Activated naive CD8-positive, alpha-beta T cell treated with anti-CD3 and anti-CD28 coated beads for 36 hours (primary cell): ENCODE results near the gene PSMB3. TPM values are rescaled to one million over a fixed set of nuclear protein-coding genes. Genes with fewer than 3 reads are reported as not detected.
A peak's percentile ranks its signal among the peaks of the same experiment; 100 is the strongest.

Experiments used
- DNase-seq: peaks from one replicate; pipeline ENCODE4 v3.0.0; 2021
- H3K27ac Mint-ChIP-seq: one replicate; pipeline ENCODE4 v1.8.0; 2022; ENCODE audit warnings: mild to moderate bottlenecking, moderate library complexity, mixed read lengths
- H3K27me3 Mint-ChIP-seq: one replicate; pipeline ENCODE4 v1.8.0; 2022; ENCODE audit warnings: mild to moderate bottlenecking, mixed read lengths
- H3K36me3 Mint-ChIP-seq: one replicate; pipeline ENCODE4 v1.8.0; 2021; ENCODE audit warnings: mild to moderate bottlenecking, mixed read lengths
- H3K4me1 Mint-ChIP-seq: one replicate; pipeline ENCODE4 v1.8.0; 2021; ENCODE audit warnings: mixed read lengths
- H3K4me3 Mint-ChIP-seq: one replicate; pipeline ENCODE4 v1.8.0; 2022; ENCODE audit warnings: mild to moderate bottlenecking, moderate library complexity, mixed read lengths
- H3K9me3 Mint-ChIP-seq: one replicate; pipeline ENCODE4 v1.8.0; 2022; ENCODE audit warnings: mixed read lengths
- total RNA-seq, 2 experiments: library from RNA; stranded (reverse); gene quantifications; one replicate each; pipeline ENCODE4 v1.2.3, GENCODE V29; 2021

Gene PSMB3
- total RNA-seq, result 100 to 1,000 TPM; 284 to 288 TPM

GRCh38 chr17:38752308-38753070 lies at the start of gene PSMB3:
Gene PSMB3 (plus strand): TSS chr17:38752741. CDS start chr17:38752827, 86 bp downstream.
- peak within 1 kb of the TSS; percentile 98 for H3K4me3 Mint-ChIP-seq
- H3K4me1 Mint-ChIP-seq, result peaks cover 39% of the 10 kb centered on the region
- H3K9me3 Mint-ChIP-seq, result peaks cover 1% of the 10 kb centered on the region
- DNase-seq, result peak; percentile 97
- peaks cover 36% of the 10 kb centered on the region for H3K27me3 Mint-ChIP-seq
- peaks cover 23% of the 10 kb centered on the region for H3K36me3 Mint-ChIP-seq
- H3K27ac Mint-ChIP-seq, result peak within 1 kb of the TSS; percentile 97

- H3K9me3 Mint-ChIP-seq, result peaks cover 4% of the 10 kb centered on the region
- H3K4me1 Mint-ChIP-seq, result peaks cover 42% of the 10 kb centered on the region
- H3K27ac Mint-ChIP-seq, result peak overlapping the region; percentile 100
- no peak for DNase-seq
- H3K36me3 Mint-ChIP-seq, result peaks cover 35% of the 10 kb centered on the region
- H3K4me3 Mint-ChIP-seq, result peak overlapping the region; percentile 96
- H3K27me3 Mint-ChIP-seq, result no peaks in the 10 kb centered on the region
These were observed 49.4 kb upstream of the PSMB3 start for GRCh38 chr17:38702916-38703741.

DNA sequence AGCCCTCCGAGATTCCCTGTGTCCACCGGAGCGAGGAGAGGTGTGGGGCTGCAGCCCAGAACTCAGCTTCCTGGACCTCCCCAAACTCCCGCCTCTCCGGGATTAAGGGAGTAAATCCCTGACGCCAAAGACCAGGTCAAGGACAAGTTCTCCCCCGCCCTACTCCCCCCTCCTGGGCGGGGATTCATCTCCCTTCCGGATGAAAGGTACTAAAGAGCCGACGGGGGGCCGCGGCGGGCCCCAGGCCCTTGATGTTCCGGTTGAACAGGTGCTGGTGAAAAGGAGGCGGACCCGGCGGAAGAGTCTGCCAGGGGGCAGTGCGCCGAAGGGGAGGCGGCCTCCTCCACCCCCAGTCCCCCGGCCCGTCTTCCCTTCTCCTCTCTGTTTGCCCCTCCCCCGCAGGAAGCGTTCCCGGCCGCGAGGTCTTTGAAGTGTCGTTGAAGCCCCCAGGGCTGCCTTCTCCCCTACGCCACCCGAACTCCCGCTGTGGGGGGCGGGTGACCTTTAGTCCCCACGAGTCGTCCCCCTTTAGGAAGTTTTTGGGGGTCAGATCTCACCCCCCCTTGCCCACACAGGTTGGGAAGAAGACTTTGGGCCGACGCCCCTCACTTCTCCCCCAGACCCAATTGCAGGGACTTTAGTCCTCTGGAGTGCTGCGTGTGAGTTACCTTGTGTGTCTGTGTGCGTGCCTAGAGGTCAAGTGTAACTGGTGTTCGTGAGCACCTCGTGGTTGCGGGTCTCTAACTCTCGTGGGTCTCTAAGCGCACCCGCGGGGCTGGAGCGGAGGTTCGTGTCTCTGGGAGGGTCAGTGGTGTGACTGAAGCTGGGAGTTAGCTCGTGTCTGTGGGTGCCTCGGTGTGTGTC lies 48.6 kb upstream of the PSMB3 start:
- Mint-ChIP-seq H3K9me3 (peaks cover 4% of the 10 kb centered on the region), H3K27me3 (no peaks in the 10 kb centered on the region), H3K36me3 (peaks cover 37% of the 10 kb centered on the region), H3K4me1 (peaks cover 45% of the 10 kb centered on the region), H3K4me3 (peak overlapping the region; percentile 96), H3K27ac (peak overlapping the region; percentile 100)
- peak; percentile 87 for DNase-seq

DNA sequence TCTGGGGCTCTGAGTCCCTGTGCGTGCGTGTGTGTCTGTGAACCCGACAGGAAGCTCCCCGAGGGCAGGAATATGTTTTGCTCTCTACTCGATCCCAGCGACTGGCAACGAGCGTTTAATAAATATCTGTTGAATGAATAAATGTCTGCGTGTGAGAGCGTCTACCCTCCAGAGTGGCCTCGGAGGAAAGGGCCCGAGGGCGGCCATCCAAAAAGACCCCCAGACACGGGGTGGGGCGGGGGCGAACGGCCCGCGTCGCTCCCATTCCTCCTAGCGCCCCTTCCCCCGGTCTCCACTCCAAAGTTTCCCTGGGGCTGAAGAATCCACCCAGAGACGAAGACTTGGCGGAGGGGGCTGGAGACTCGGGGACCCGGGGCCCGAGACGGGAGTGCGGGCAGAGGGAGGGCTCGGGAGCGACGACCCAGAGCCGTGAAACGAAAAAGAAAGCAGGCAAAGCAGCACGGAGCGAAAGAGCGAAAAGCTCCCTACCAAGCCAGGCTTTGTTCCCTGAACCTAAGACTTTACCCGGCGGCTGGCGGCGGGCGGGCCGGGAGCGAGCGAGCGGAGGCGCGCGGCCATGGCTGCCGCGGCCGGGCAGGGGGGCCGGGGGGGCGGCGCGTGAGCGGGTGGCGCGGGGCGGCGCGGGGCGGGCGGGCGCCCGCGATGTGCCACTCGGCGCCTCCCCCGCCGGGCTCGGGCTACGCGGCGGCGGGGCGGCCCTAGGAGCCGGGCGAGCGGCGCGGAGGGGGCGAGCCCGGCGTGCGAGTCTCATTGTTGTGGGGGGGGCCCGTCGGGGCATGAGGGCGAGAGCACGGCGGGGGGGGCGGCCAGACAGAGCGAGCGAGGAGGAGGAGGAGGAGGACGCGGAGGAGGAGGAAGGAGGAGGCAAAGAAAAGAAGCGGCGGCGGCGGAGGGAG lies 47.7 kb upstream of the PSMB3 start, which contains the start of gene MLLT6:
Gene MLLT6, plus strand, starts transcription at position 668 of the 917 bp plus-strand sequence. CDS start 360 bp downstream, outside the sequence.
- H3K27me3 Mint-ChIP-seq, result no peaks in the 10 kb centered on the region
- H3K36me3 Mint-ChIP-seq, result peaks cover 42% of the 10 kb centered on the region
- peaks cover 47% of the 10 kb centered on the region for H3K4me1 Mint-ChIP-seq
- peaks cover 4% of the 10 kb centered on the region for H3K9me3 Mint-ChIP-seq
- H3K4me3 Mint-ChIP-seq, result peak within 1 kb of the TSS; percentile 96
- H3K27ac Mint-ChIP-seq, result peak within 1 kb of the TSS; percentile 100
- peak; percentile 77 for DNase-seq

DNA sequence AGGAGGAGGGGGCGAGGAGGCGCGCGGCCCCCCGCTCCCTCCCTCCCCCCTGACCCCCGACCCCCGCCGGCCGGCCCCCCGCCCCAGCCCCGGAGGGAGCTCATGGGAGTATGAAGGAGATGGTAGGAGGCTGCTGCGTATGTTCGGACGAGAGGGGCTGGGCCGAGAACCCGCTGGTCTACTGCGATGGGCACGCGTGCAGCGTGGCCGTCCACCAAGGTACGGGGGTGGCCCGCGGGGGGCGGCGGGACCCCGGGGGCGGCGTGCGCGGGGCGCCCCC lies 47.1 kb upstream of the PSMB3 start:
- H3K4me1 Mint-ChIP-seq, result peaks cover 48% of the 10 kb centered on the region
- no peaks in the 10 kb centered on the region for H3K9me3 Mint-ChIP-seq
- H3K27ac Mint-ChIP-seq, result peak overlapping the region; percentile 62

DNA sequence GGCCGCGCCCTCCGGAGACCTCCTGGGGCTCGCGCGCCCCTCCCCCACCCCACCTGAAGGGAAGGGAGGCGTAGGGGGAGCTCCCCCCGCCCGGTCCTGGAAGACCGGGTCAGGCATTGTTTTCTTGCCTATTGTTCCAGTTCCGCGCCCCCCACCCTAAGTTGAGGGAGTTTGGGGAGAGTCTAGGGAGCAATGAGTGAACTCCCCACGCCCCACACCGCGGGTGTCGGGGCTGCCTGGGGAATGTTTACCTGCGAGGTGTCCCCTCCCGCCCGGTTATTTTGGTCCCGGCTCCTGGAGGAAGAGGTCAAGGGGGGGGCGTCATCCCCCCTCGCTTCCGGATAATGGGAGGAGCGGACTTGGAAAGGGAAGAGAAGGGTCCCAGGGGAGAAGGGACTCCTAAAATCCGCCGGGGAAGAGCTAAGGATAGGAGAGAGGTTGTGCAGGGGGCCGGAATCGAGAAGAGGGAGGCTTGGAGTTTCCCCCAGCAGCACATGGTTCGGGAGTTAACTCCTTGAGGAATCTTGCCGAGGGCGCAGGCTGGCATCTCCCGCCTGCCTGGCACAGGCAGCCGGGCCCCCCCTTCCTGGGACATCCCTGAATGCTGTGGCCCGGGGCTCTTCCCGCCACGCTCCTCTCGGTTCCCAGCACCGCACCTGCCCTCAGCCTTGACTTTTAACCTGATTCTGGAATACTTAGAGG lies 46.6 kb upstream of the PSMB3 start:
- DNase-seq, result no peak
- peak overlapping the region; percentile 96 for H3K4me3 Mint-ChIP-seq
- H3K27me3 Mint-ChIP-seq, result no peaks in the 10 kb centered on the region
- H3K36me3 Mint-ChIP-seq, result peaks cover 43% of the 10 kb centered on the region
- H3K4me1 Mint-ChIP-seq, result peaks cover 45% of the 10 kb centered on the region
- no peaks in the 10 kb centered on the region for H3K9me3 Mint-ChIP-seq
- peak overlapping the region; percentile 91 for H3K27ac Mint-ChIP-seq

More for the DNA sequence above, 47.1 kb upstream of the PSMB3 start:
- H3K36me3 Mint-ChIP-seq, result peaks cover 43% of the 10 kb centered on the region
- no peak for DNase-seq
- H3K27me3 Mint-ChIP-seq, result no peaks in the 10 kb centered on the region
- peak overlapping the region; percentile 96 for H3K4me3 Mint-ChIP-seq

DNA sequence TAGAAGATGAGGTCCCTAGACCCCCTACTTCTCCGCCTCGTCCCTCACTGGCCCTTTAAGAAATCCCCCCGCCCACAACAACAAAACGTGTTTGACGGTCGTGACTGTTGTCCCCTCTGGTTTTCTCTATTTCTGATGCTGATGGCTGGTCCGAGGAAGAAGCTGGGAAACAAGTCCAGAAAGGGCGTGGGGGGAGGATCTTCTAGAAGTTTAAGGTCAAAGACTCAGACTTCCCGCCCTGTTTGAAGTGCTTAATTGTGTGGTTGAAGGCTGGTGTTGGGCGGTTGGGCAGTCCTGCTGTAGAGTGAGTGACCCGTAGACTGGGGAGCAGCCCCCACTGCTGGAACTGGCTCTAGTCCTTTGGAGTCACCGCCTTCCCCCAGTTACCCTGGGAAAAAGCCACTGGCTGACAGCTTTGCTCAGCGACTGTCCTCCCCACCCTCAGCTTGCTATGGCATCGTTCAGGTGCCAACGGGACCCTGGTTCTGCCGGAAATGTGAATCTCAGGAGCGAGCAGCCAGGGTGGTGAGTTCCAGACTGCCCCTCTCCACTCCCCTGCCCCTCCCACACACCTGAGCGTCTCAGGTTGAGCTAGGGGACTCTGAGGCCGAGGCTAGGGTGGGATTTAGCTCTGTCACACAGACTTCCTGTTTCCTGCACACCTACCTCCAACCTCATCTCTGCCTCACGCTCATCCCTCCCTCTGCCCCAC lies 45.9 kb upstream of the PSMB3 start:
- Mint-ChIP-seq H3K36me3 (peaks cover 47% of the 10 kb centered on the region), H3K4me1 (peaks cover 45% of the 10 kb centered on the region), H3K27ac (peak overlapping the region; percentile 91), H3K27me3 (no peaks in the 10 kb centered on the region), H3K9me3 (no peaks in the 10 kb centered on the region), H3K4me3 (peak overlapping the region; percentile 96)
- peak; percentile 45 for DNase-seq

DNA sequence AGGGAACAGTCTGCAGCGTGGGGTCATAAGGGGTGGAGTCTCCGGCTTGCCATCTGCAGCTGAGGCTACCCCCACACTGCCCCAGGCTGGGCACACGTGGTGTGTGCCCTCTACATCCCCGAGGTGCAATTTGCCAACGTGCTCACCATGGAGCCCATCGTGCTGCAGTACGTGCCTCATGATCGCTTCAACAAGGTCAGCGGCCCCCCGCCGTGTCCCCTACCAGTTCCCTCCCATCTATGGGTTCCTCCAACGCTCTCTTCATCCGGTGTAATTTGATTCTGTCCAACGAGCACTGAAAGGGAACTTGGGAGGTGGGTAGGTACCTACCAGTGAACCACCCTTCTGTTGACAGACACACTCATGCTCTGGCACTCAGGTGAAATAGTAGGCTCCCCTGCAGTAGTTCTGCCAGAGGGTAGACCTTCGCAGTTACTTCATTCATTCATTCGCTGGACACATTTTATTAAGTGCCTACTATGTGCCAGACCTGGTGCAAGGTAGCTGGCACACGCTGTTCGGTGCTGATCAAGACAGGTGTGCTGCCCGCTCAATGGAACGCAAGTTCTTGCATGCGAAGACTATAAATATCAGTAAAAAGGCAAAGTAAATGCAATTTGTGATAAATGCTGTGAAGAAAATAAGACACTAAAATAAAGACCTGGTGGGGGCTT lies 44.7 kb upstream of the PSMB3 start:
- Mint-ChIP-seq H3K27ac (peak overlapping the region; percentile 91), H3K27me3 (no peaks in the 10 kb centered on the region), H3K9me3 (no peaks in the 10 kb centered on the region), H3K36me3 (peaks cover 48% of the 10 kb centered on the region), H3K4me3 (peak overlapping the region; percentile 96), H3K4me1 (peaks cover 51% of the 10 kb centered on the region)
- no peak for DNase-seq

DNA sequence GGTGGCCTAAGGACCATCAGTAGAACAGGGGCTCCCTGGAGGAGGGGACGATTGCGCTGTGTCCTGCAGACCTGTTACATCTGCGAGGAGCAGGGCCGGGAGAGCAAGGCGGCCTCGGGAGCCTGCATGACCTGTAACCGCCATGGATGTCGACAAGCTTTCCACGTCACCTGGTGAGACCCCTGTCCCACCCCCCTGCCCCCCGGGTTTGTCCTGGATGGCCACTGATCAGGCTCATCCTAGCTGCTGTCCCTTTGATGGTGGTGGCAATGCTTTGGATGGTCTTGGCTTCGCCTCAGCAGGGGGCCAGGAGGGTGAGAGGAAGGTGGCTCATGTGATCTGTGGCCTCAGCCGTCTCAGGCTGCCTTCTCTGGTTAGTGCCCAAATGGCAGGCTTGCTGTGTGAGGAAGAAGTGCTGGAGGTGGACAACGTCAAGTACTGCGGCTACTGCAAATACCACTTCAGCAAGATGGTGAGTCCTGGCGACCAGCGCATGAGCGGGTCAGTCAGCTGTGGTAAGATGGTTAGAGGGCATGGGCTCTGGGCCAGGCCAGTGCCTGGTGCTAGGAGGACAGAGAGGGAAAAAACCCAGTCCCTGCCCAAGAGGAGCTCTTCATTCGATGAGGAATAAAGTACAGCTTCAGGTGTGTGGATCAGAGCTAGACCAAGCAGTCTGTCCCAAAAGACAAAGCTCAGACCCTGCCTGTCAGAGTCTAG lies 43.3 kb upstream of the PSMB3 start:
- Mint-ChIP-seq H3K27me3 (no peaks in the 10 kb centered on the region), H3K4me3 (no peak overlapping the region), H3K27ac (peak overlapping the region; percentile 57), H3K36me3 (peaks cover 44% of the 10 kb centered on the region), H3K4me1 (peaks cover 52% of the 10 kb centered on the region), H3K9me3 (no peaks in the 10 kb centered on the region)
- no peak for DNase-seq

GRCh38 chr17:38709864-38710603 lies 42.5 kb upstream of the PSMB3 start:
- Mint-ChIP-seq H3K4me3 (no peak overlapping the region), H3K36me3 (peaks cover 43% of the 10 kb centered on the region), H3K4me1 (peaks cover 59% of the 10 kb centered on the region), H3K27me3 (no peaks in the 10 kb centered on the region), H3K27ac (peak overlapping the region; percentile 57), H3K9me3 (no peaks in the 10 kb centered on the region)
- no peak for DNase-seq

- Mint-ChIP-seq H3K4me1 (peaks cover 64% of the 10 kb centered on the region), H3K4me3 (no peak overlapping the region), H3K27me3 (no peaks in the 10 kb centered on the region), H3K36me3 (peaks cover 45% of the 10 kb centered on the region), H3K27ac (peak overlapping the region; percentile 57), H3K9me3 (no peaks in the 10 kb centered on the region)
- DNase-seq, result no peak
These were observed 42.0 kb upstream of the PSMB3 start for GRCh38 chr17:38710604-38710962.

DNA sequence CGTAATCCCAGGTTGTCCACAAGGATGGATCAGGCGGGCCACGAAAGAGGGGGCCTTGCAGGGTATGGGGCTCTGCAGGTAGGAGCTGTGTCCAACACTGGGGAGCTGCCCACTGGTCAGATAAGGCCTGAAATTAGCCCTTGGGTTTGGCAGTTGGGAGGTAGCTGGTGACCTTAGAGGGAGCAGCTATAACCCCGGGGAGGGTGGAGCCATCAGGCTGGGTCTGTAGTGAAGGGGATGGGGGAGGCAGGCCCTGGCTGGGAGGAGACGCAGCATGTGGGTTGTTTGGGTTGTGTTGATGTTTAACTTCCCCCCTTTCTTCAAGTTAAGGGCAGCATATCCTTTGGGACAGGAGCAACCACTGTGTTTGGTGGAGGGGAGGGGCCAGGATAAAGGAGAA lies 41.6 kb upstream of the PSMB3 start:
- peaks cover 46% of the 10 kb centered on the region for H3K36me3 Mint-ChIP-seq
- no peak overlapping the region for H3K4me3 Mint-ChIP-seq
- DNase-seq, result no peak

More for the DNA sequence above, 41.6 kb upstream of the PSMB3 start:
- H3K27ac Mint-ChIP-seq, result peak overlapping the region; percentile 35
- H3K9me3 Mint-ChIP-seq, result no peaks in the 10 kb centered on the region
- no peaks in the 10 kb centered on the region for H3K27me3 Mint-ChIP-seq
- peaks cover 68% of the 10 kb centered on the region for H3K4me1 Mint-ChIP-seq
